ACC112 (cell line): ENCODE measurements around the gene RILPL1.
"Not testable (repeated sequence)": the region's sequence is repeated elsewhere in the genome, so short reads cannot be mapped to it uniquely, and the experiment has no call there.

Experiments used
- H2AFZ ChIP-seq: fragments of 200-600 bp; sonication (generic); one replicate; pipeline ENCODE4 v1.6.0; 2017; ENCODE audit warnings: antibody characterized with exemption, low read length; ENCODE audit not compliant: unreplicated experiment
- H3K27ac ChIP-seq: fragments of 200-600 bp; sonication (generic); 2 replicates; pipeline ENCODE4 v1.5.1; 2014; ENCODE audit warnings: low read depth, mild to moderate bottlenecking, antibody characterized with exemption, low read length, moderate library complexity
- H3K27me3 ChIP-seq: fragments of 200-600 bp; sonication (generic); 2 replicates; pipeline ENCODE4 v1.6.1; 2014; ENCODE audit warnings: mild to moderate bottlenecking, antibody characterized with exemption, low read length, moderate library complexity, mixed read lengths; ENCODE audit not compliant: insufficient read depth
- H3K36me3 ChIP-seq: fragments of 200-600 bp; sonication (generic); 2 replicates; pipeline ENCODE4 v1.6.1; 2016; ENCODE audit warnings: mild to moderate bottlenecking, antibody characterized with exemption, low read length, moderate library complexity, mixed read lengths; ENCODE audit not compliant: insufficient read depth
- H3K4me1 ChIP-seq: fragments of 200-600 bp; sonication (generic); one replicate; pipeline ENCODE4 v1.6.1; 2016; ENCODE audit warnings: low read length, mixed read lengths; ENCODE audit not compliant: insufficient read depth, unreplicated experiment, control insufficient read depth
- H3K4me3 ChIP-seq: fragments of 200-600 bp; sonication (generic); 2 replicates; pipeline ENCODE4 v1.5.1; 2014; ENCODE audit warnings: mild to moderate bottlenecking, low read depth, low read length
- H3K79me2 ChIP-seq: fragments of 200-600 bp; sonication (generic); one replicate; pipeline ENCODE4 v1.6.0; 2016; ENCODE audit warnings: low read length; ENCODE audit not compliant: control insufficient read depth, unreplicated experiment, insufficient read depth

RILPL1 gene

GRCh38 chr12:123514582-123515221, 18.8 kb downstream of the RILPL1 start:
- not testable (repeated sequence) for H3K4me1 ChIP-seq, H2AFZ ChIP-seq, H3K27me3 ChIP-seq, H3K4me3 ChIP-seq, H3K79me2 ChIP-seq, H3K27ac ChIP-seq
- peaks cover 26% of the 10 kb centered on the region for H3K36me3 ChIP-seq

DNA sequence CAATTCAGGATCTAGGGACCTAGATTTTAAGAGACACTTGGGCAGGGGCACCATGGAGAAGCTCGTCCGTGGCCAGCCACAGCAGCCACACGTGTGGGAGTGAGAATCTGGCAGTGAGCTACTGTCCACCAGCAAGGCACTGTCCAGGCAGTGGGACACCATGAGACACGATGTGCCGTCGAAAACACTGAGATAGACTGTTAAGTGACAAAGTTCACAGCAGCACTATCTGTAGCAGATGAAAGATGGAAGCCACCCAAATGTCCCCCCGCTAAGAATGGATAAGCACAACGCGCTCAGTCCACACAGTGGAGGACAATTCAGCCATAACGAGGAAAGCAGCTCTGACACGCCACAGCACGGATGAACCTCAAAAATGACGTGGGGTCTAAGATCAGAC, 19.7 kb downstream of the RILPL1 start:
- Histone ChIP-seq H3K4me1 (no peaks in the 10 kb centered on the region), H2AFZ (no peak overlapping the region), H3K4me3 (no peak overlapping the region), H3K27me3 (no peaks in the 10 kb centered on the region), H3K27ac (no peak overlapping the region), H3K36me3 (peaks cover 26% of the 10 kb centered on the region), H3K79me2 (no peaks in the 10 kb centered on the region)

DNA sequence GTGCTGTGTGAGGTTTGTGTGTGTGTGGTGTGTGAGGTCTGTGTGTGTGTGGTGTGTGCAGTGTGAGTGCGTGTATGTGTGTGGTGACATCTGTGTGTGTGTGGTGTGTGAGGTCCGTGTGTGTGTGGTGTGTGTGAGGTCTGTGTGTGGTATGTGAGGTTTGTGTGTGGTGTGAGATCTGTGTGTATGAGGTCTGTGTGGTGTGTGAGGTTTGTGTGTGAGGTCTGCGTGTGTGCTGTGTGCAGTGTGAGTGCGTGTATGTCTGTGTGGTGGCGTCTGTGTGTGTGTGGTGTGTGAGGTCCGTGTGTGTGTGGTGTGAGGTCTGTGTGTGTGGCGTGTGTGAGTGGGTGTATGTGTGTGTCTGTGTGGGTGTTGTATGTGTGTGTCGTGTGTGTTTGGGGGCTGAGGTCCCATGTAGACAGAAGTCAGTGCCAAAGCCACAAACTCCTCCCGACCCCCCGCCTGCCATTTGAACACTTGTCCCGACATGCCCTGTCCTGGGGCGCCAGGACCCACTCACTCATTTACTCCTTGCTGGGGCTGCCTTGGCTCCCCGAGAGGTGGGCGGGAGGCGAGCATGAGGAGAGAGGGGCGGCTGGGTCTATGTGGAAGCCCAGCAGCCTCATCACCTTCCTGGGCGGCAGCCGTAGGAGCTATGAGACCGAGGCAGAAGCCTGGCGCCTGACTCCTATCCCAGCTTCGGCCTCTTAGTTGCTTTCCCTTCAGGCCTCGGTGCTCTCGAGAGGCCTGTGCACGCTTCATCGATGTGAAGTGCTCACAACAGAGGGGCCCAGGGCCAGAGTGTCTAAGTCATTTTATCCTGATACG, 20.5 kb downstream of the RILPL1 start:
- no peak overlapping the region for H2AFZ ChIP-seq
- H3K27me3 ChIP-seq = no peaks in the 10 kb centered on the region
- H3K27ac ChIP-seq = no peak overlapping the region
- H3K79me2 ChIP-seq = no peaks in the 10 kb centered on the region
- no peaks in the 10 kb centered on the region for H3K4me1 ChIP-seq
- H3K4me3 ChIP-seq = no peak overlapping the region
- H3K36me3 ChIP-seq = peaks cover 20% of the 10 kb centered on the region; the same call in 1 of the 2 replicates

DNA sequence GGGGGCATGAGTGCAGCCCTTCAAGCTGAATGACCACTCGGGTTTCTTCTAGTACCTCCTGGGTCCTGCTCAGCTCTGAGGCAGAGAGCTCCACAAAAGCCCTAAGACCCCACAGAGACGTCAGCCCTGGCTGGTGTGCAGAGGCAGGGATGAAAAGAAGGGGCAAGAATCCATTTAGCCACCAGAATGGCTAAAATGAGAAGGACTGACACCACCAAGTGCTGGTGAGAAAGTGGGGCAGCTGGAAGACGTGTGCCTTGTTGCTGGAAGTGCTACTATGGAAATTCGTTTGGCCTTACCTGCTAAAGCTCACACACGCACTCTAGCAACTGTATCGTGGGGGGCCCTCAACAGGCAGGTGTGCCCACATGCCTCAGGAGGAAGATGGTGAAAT, 26.7 kb downstream of the RILPL1 start:
- no peak overlapping the region for H2AFZ ChIP-seq
- H3K79me2 ChIP-seq = no peaks in the 10 kb centered on the region
- H3K36me3 ChIP-seq = peaks cover 7% of the 10 kb centered on the region; the same call in 1 of the 2 replicates
- H3K4me1 ChIP-seq = no peaks in the 10 kb centered on the region
- H3K4me3 ChIP-seq = no peak overlapping the region
- H3K27me3 ChIP-seq = no peaks in the 10 kb centered on the region
- H3K27ac ChIP-seq = no peak overlapping the region

DNA sequence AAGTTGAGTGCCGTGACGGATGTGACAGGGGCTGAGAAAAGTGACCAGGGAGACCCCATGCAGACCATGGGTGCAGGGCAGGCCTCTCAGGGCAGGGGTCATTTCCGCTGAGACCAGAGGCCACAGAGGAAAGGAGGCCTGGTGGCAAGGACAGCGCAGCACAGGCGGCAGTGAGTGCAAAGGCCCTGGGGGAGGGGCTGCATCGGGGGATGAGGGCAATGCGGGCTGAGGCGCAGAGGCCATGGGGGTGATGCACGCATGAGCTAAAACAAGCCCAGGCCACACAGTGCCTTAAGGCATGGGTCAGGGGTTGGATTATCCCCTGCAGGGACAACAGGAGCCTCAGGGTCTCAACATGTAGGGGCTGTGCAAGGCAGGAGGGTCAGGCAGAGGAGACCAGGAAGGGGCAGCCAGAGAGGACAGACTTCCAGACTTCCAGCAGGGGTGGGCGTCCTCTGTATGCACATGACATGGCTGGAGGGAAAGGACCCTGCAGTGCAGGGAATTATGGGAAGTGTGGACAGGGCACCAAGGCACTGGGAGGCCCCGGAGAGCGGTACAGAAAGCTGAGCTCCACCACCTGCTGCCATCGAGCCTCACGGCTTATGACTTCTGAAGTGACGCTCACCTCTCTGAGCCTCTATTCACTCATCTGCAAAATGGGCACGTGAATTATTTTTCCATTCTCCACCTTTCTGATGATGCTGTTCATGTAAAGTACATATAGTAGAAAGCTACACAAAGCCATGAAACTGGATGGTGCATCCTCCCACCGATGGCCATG, 27.3 kb downstream of the RILPL1 start:
- H3K4me1 ChIP-seq = no peaks in the 10 kb centered on the region
- no peak overlapping the region for H3K27ac ChIP-seq
- H3K27me3 ChIP-seq = no peaks in the 10 kb centered on the region
- no peak overlapping the region for H3K4me3 ChIP-seq
- H3K36me3 ChIP-seq = peaks cover 5% of the 10 kb centered on the region; the same call in 1 of the 2 replicates
- no peaks in the 10 kb centered on the region for H3K79me2 ChIP-seq
- no peak overlapping the region for H2AFZ ChIP-seq

GRCh38 chr12:123502163-123502704, 31.3 kb downstream of the RILPL1 start:
- peaks cover 12% of the 10 kb centered on the region; the same call in 1 of the 2 replicates for H3K36me3 ChIP-seq

DNA sequence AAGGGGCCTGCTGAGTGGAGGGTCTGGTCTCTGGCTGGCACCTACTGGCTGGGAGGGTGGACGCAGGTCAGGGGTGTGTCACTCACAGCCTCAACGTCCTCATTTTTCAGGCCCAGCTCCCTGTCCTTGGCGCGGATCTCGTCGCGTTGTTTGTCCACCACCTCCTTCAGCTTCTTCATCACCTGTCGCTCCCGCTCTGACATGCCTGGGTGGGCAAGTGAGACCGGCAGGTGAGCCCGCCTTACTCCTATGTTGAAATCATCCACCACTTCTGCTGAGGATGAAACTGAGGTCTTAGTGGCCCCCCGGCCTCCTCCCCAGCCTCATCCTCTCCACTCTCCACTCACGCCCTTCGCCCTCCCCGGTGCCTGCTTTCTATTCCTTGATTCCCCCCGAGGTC, 34.2 kb downstream of the RILPL1 start:
- Histone ChIP-seq H3K4me1 (no peaks in the 10 kb centered on the region), H3K27ac (no peak overlapping the region), H3K36me3 (peaks cover 12% of the 10 kb centered on the region; the same call in 1 of the 2 replicates)

More at GRCh38 chr12:123502163-123502704, 31.3 kb downstream of the RILPL1 start:
- Histone ChIP-seq H3K79me2 (no peaks in the 10 kb centered on the region), H2AFZ (no peak overlapping the region), H3K4me1 (no peaks in the 10 kb centered on the region), H3K4me3 (no peak overlapping the region), H3K27ac (no peak overlapping the region), H3K27me3 (no peaks in the 10 kb centered on the region)

DNA sequence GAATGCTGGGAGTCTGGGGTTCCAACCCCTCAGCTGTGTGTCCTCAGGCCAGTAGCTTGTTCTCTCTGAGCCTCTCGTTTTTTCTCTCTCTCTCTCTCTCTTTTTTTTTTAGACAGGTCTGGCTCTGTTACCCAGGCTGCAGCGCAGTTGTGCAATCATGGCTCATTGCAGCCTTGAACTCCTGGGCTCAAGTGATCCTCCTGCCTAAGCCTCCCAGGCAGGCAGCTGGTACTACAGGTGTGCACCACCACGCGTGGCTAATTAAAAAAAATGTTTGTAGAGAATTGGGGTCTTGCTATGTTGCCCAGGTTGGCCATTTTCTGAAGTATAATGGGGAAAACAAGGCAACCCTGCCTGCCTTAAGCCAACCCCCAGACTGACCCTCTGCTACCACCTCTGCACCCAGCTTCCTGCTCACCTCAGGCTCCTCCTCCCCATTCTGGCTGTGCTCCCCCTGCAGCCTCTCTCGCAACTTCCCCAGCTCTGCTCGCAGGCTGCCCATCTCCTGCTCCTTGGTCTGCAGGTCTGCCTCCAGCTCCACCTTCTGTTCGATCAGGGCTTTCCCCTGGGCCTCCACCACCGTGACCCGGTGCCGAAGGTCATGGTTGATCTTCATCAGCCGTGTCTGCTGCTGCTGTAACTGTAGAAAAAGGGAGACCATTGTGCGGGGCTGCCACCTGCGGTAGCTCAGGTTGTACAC, 35.2 kb downstream of the RILPL1 start:
- peaks cover 12% of the 10 kb centered on the region; the same call in 1 of the 2 replicates for H3K36me3 ChIP-seq

More for the DNA sequence above, 34.2 kb downstream of the RILPL1 start:
- Histone ChIP-seq H3K4me3 (no peak overlapping the region), H3K79me2 (no peaks in the 10 kb centered on the region), H3K27me3 (no peaks in the 10 kb centered on the region), H2AFZ (no peak overlapping the region)

GRCh38 chr12:123497065-123497464, 36.5 kb downstream of the RILPL1 start:
- H3K27me3 ChIP-seq = no peaks in the 10 kb centered on the region
- H3K4me3 ChIP-seq = no peak overlapping the region
- no peak overlapping the region for H3K27ac ChIP-seq
- H3K36me3 ChIP-seq = peaks cover 12% of the 10 kb centered on the region; the same call in 1 of the 2 replicates
- no peak overlapping the region for H2AFZ ChIP-seq
- H3K79me2 ChIP-seq = no peaks in the 10 kb centered on the region
- H3K4me1 ChIP-seq = no peaks in the 10 kb centered on the region

More for the DNA sequence above, 35.2 kb downstream of the RILPL1 start:
- H3K4me3 ChIP-seq = no peak overlapping the region
- H3K27ac ChIP-seq = no peak overlapping the region
- H3K27me3 ChIP-seq = no peaks in the 10 kb centered on the region
- no peaks in the 10 kb centered on the region for H3K79me2 ChIP-seq
- H3K4me1 ChIP-seq = no peaks in the 10 kb centered on the region
- no peak overlapping the region for H2AFZ ChIP-seq
